ENCODE data around the gene SPTSSB.

DNA sequence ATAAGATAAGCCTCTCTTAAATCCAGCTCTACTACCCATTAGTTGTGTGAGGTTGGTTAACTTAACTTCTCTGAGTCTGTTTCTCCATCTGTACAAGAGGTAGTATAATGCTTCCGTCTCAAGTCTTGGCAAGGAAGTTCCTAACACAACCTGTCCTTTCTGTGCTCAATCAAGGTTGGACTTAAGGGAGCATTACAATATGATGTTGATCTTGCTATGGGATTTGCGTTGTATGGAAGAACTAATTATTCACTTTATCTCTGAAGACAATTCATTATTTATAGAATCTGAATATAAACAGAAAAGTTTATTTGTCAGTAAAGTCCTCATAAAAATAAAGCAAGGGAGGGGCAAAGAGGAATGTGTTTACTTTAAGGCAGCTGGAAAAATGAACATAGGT lies 18.9 kb upstream of the SPTSSB start:
- TF ChIP-seq ZNF671 (CRISPR knock-in tag; IDR thresholded peaks at IDR 0.05), result no peak
- TF ChIP-seq MYBL2 (CRISPR knock-in tag; IDR thresholded peaks at IDR 0.05), result no peak
- TF ChIP-seq, protein P1, sequence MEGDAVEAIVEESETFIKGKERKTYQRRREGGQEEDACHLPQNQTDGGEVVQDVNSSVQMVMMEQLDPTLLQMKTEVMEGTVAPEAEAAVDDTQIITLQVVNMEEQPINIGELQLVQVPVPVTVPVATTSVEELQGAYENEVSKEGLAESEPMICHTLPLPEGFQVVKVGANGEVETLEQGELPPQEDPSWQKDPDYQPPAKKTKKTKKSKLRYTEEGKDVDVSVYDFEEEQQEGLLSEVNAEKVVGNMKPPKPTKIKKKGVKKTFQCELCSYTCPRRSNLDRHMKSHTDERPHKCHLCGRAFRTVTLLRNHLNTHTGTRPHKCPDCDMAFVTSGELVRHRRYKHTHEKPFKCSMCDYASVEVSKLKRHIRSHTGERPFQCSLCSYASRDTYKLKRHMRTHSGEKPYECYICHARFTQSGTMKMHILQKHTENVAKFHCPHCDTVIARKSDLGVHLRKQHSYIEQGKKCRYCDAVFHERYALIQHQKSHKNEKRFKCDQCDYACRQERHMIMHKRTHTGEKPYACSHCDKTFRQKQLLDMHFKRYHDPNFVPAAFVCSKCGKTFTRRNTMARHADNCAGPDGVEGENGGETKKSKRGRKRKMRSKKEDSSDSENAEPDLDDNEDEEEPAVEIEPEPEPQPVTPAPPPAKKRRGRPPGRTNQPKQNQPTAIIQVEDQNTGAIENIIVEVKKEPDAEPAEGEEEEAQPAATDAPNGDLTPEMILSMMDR (IDR thresholded peaks at IDR 0.05), result no peak
- TF ChIP-seq, protein P2, sequence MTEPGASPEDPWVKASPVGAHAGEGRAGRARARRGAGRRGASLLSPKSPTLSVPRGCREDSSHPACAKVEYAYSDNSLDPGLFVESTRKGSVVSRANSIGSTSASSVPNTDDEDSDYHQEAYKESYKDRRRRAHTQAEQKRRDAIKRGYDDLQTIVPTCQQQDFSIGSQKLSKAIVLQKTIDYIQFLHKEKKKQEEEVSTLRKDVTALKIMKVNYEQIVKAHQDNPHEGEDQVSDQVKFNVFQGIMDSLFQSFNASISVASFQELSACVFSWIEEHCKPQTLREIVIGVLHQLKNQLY (CRISPR knock-in tag; IDR thresholded peaks at IDR 0.05), result no peak
- TF ChIP-seq, protein P3, sequence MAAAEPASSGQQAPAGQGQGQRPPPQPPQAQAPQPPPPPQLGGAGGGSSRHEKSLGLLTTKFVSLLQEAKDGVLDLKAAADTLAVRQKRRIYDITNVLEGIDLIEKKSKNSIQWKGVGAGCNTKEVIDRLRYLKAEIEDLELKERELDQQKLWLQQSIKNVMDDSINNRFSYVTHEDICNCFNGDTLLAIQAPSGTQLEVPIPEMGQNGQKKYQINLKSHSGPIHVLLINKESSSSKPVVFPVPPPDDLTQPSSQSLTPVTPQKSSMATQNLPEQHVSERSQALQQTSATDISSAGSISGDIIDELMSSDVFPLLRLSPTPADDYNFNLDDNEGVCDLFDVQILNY (CRISPR knock-in tag; IDR thresholded peaks at IDR 0.05), result no peak
- TF ChIP-seq, protein P4, sequence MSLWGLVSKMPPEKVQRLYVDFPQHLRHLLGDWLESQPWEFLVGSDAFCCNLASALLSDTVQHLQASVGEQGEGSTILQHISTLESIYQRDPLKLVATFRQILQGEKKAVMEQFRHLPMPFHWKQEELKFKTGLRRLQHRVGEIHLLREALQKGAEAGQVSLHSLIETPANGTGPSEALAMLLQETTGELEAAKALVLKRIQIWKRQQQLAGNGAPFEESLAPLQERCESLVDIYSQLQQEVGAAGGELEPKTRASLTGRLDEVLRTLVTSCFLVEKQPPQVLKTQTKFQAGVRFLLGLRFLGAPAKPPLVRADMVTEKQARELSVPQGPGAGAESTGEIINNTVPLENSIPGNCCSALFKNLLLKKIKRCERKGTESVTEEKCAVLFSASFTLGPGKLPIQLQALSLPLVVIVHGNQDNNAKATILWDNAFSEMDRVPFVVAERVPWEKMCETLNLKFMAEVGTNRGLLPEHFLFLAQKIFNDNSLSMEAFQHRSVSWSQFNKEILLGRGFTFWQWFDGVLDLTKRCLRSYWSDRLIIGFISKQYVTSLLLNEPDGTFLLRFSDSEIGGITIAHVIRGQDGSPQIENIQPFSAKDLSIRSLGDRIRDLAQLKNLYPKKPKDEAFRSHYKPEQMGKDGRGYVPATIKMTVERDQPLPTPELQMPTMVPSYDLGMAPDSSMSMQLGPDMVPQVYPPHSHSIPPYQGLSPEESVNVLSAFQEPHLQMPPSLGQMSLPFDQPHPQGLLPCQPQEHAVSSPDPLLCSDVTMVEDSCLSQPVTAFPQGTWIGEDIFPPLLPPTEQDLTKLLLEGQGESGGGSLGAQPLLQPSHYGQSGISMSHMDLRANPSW (CRISPR knock-in tag; conservative IDR thresholded peaks at IDR 0.05; ENCODE audit: low read depth), result no peak
- TF ChIP-seq, protein P5, sequence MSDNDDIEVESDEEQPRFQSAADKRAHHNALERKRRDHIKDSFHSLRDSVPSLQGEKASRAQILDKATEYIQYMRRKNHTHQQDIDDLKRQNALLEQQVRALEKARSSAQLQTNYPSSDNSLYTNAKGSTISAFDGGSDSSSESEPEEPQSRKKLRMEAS (CRISPR knock-in tag; IDR thresholded peaks at IDR 0.05), result no peak
- TF ChIP-seq ZNF138 (CRISPR knock-in tag; conservative IDR thresholded peaks at IDR 0.05), result no peak
